ENCODE data around the gene CLCN1. TPM values are rescaled to one million over a fixed set of nuclear protein-coding genes. Genes with fewer than 3 reads are reported as not detected.

CLCN1 gene
- polyA plus RNA-seq, 3 donors: 0.04 to 0.76 (median 0.11) TPM

- Histone ChIP-seq H3K9me3 (replicated peaks in 1 of 2; ENCODE audit: control insufficient read depth in 1 of 2, insufficient read depth in 1 of 2, low read length in 2 of 2) (no peaks in the 10 kb centered on the region), H3K27ac (ENCODE audit: low read depth in 1 of 2, low read length in 2 of 2) (peak overlapping the region; percentile 39 to 99), H2AFZ (ENCODE audit: insufficient read depth, low read depth, low read length, poor library complexity, severe bottlenecking) (no peak overlapping the region), H3K79me2 (ENCODE audit: insufficient read depth, low read length) (peaks cover 83% of the 10 kb centered on the region), H3K4me1 (ENCODE audit: control insufficient read depth in 1 of 2, insufficient read depth in 2 of 2, low read length in 2 of 2) (peaks cover 64 to 94% of the 10 kb centered on the region in 2 donors), H3K27me3 (ENCODE audit: control insufficient read depth in 2 of 2, insufficient read depth in 2 of 2, low read length in 2 of 2) (no peaks in the 10 kb centered on the region), H3K4me2 (replicated peaks; ENCODE audit: extremely low read depth, low read length, poor library complexity, severe bottlenecking) (peak overlapping the region; percentile 97), H3K36me3 (replicated peaks in 1 of 2; ENCODE audit: control insufficient read depth in 1 of 2, insufficient read depth in 2 of 2, low read length in 2 of 2) (peaks cover 66 to 78% of the 10 kb centered on the region in 2 donors), H4K20me1 (ENCODE audit: insufficient read depth, low read length) (peaks cover 100% of the 10 kb centered on the region), H3K4me3 (replicated peaks in 1 of 3; ENCODE audit: low read depth in 2 of 3, low read length in 3 of 3) (peak overlapping the region in 1 of 3 experiments; percentile 98), H3K9ac (ENCODE audit: insufficient read depth, low read length, poor library complexity, severe bottlenecking) (peak overlapping the region; percentile 20)
- H3K27me3 Mint-ChIP-seq (ENCODE audit: low read depth in 3 of 3): no peaks in the 10 kb centered on the region
- DNase-seq: no peak
- peaks cover 37% of the 10 kb centered on the region for H3K4me1 Mint-ChIP-seq
- 94% methylated on average over 19 of the region's 23 CpGs for WGBS (ENCODE audit: insufficient coverage)
- intact Hi-C loops (cut with micrococcal nuclease): no loop called here
- H3K36me3 Mint-ChIP-seq: peaks cover 0 to 55% of the 10 kb centered on the region in 2 donors
- TF ChIP-seq, protein P1, sequence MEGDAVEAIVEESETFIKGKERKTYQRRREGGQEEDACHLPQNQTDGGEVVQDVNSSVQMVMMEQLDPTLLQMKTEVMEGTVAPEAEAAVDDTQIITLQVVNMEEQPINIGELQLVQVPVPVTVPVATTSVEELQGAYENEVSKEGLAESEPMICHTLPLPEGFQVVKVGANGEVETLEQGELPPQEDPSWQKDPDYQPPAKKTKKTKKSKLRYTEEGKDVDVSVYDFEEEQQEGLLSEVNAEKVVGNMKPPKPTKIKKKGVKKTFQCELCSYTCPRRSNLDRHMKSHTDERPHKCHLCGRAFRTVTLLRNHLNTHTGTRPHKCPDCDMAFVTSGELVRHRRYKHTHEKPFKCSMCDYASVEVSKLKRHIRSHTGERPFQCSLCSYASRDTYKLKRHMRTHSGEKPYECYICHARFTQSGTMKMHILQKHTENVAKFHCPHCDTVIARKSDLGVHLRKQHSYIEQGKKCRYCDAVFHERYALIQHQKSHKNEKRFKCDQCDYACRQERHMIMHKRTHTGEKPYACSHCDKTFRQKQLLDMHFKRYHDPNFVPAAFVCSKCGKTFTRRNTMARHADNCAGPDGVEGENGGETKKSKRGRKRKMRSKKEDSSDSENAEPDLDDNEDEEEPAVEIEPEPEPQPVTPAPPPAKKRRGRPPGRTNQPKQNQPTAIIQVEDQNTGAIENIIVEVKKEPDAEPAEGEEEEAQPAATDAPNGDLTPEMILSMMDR (IDR thresholded peaks at IDR 0.05): no peak
- H3K4me3 Mint-ChIP-seq: no peak overlapping the region
- peak overlapping the region in 4 of 7 donors; percentile 4 to 84 (median 46) for H3K27ac Mint-ChIP-seq
- no peaks in the 10 kb centered on the region for H3K9me3 Mint-ChIP-seq
These were observed 71.5 kb downstream of the CLCN1 start for GRCh38 chr7:143387156-143387975.

- peak overlapping the region; percentile 39 to 99 for H3K27ac ChIP-seq (ENCODE audit: low read depth in 1 of 2, low read length in 2 of 2)
- H3K4me2 ChIP-seq (replicated peaks; ENCODE audit: extremely low read depth, low read length, poor library complexity, severe bottlenecking): no peak overlapping the region
- peak overlapping the region in 5 of 7 donors; percentile 4 to 84 (median 34) for H3K27ac Mint-ChIP-seq
- peaks cover 100% of the 10 kb centered on the region for H4K20me1 ChIP-seq (ENCODE audit: insufficient read depth, low read length)
- H3K36me3 Mint-ChIP-seq: peaks cover 0 to 52% of the 10 kb centered on the region in 2 donors
- H3K79me2 ChIP-seq (ENCODE audit: insufficient read depth, low read length): peaks cover 76% of the 10 kb centered on the region
- no peaks in the 10 kb centered on the region for H3K27me3 ChIP-seq (ENCODE audit: control insufficient read depth in 2 of 2, insufficient read depth in 2 of 2, low read length in 2 of 2)
- H3K27me3 Mint-ChIP-seq (ENCODE audit: low read depth in 3 of 3): no peaks in the 10 kb centered on the region
- H3K4me3 ChIP-seq (replicated peaks in 1 of 3; ENCODE audit: low read depth in 2 of 3, low read length in 3 of 3): no peak overlapping the region
- H2AFZ ChIP-seq (ENCODE audit: insufficient read depth, low read depth, low read length, poor library complexity, severe bottlenecking): no peak overlapping the region
- no peak overlapping the region for H3K9ac ChIP-seq (ENCODE audit: insufficient read depth, low read length, poor library complexity, severe bottlenecking)
- H3K9me3 Mint-ChIP-seq: no peaks in the 10 kb centered on the region
- H3K4me3 Mint-ChIP-seq: no peak overlapping the region
- WGBS (ENCODE audit: insufficient coverage): 91% methylated on average over 9 of the region's 10 CpGs
- no peaks in the 10 kb centered on the region for H3K9me3 ChIP-seq (replicated peaks in 1 of 2; ENCODE audit: control insufficient read depth in 1 of 2, insufficient read depth in 1 of 2, low read length in 2 of 2)
- TF ChIP-seq, protein P1 (IDR thresholded peaks at IDR 0.05): no peak
- DNase-seq: no peak
- H3K36me3 ChIP-seq (replicated peaks in 1 of 2; ENCODE audit: control insufficient read depth in 1 of 2, insufficient read depth in 2 of 2, low read length in 2 of 2): peaks cover 60 to 79% of the 10 kb centered on the region in 2 donors
- intact Hi-C loops (cut with micrococcal nuclease): no loop called here
- H3K4me1 ChIP-seq (ENCODE audit: control insufficient read depth in 1 of 2, insufficient read depth in 2 of 2, low read length in 2 of 2): peaks cover 59 to 94% of the 10 kb centered on the region in 2 donors
- H3K4me1 Mint-ChIP-seq: peaks cover 42% of the 10 kb centered on the region
These were observed 72.1 kb downstream of the CLCN1 start for GRCh38 chr7:143388051-143388450.
